GOT3 (cell line): ENCODE results near the gene LLCFC1.

Experiments
- DNase-seq: peaks from one replicate; lab custom pipeline; 2025; ENCODE audit warnings: mixed read lengths; lab: John Stamatoyannopoulos, UW

LLCFC1 gene

GRCh38 chr7:142910031-142910433 is 29.3 kb upstream of the LLCFC1 start:
- no peak for DNase-seq

GRCh38 chr7:142910481-142910880 is 28.8 kb upstream of the LLCFC1 start:
- DNase-seq: no peak

GRCh38 chr7:142913051-142913450 is 26.2 kb upstream of the LLCFC1 start:
- no peak for DNase-seq

- no peak for DNase-seq
Observed at GRCh38 chr7:142913566-142913965, 25.7 kb upstream of the LLCFC1 start.

GRCh38 chr7:142914121-142914520 is 25.2 kb upstream of the LLCFC1 start:
- DNase-seq: no peak

- DNase-seq: no peak
Observed at GRCh38 chr7:142915315-142915714, 24.0 kb upstream of the LLCFC1 start.

- no peak for DNase-seq
Observed at GRCh38 chr7:142916508-142916907, 22.8 kb upstream of the LLCFC1 start.

- DNase-seq: no peak
Observed at GRCh38 chr7:142917447-142917846, 21.8 kb upstream of the LLCFC1 start.

- no peak for DNase-seq
Observed at GRCh38 chr7:142918901-142919300, 20.4 kb upstream of the LLCFC1 start.

GRCh38 chr7:142919656-142920055 is 19.6 kb upstream of the LLCFC1 start:
- no peak for DNase-seq

- no peak for DNase-seq
Observed at GRCh38 chr7:142923391-142923790, 15.9 kb upstream of the LLCFC1 start.

GRCh38 chr7:142925413-142925812 is 13.9 kb upstream of the LLCFC1 start:
- no peak for DNase-seq

GRCh38 chr7:142927085-142927745 is 12.1 kb upstream of the LLCFC1 start:
- no peak for DNase-seq

- no peak for DNase-seq
Observed at GRCh38 chr7:142927949-142928348, 11.3 kb upstream of the LLCFC1 start.

- no peak for DNase-seq
Observed at GRCh38 chr7:142930126-142930730, 9.1 kb upstream of the LLCFC1 start.

- DNase-seq: no peak
Observed at GRCh38 chr7:142932386-142933091, 6.7 kb upstream of the LLCFC1 start.

- no peak for DNase-seq
Observed at GRCh38 chr7:142933092-142933475, 6.2 kb upstream of the LLCFC1 start.

GRCh38 chr7:142933624-142934023 is 5.7 kb upstream of the LLCFC1 start, which contains the start of gene TRPV5:
TSS of gene TRPV5 (minus strand) at chr7:142933746. CDS start at chr7:142933459, 287 bp downstream.
- no peak for DNase-seq

GRCh38 chr7:142934056-142934455 is 5.2 kb upstream of the LLCFC1 start:
- DNase-seq: no peak

- no peak for DNase-seq
Observed at GRCh38 chr7:142935941-142936565, 3.2 kb upstream of the LLCFC1 start.

GRCh38 chr7:142938611-142939010 is 673 bp upstream of the LLCFC1 start:
- DNase-seq: no peak

- no peak for DNase-seq
Observed at GRCh38 chr7:142940966-142941535, 1.8 kb downstream of the LLCFC1 start.
